Caki2 (cell line): ENCODE data around the gene ALK. TPM values are rescaled to one million over a fixed set of nuclear protein-coding genes. Genes with fewer than 3 reads are reported as not detected.

Experiments
- DNase-seq: peaks from one replicate; pipeline ENCODE4 v3.0.0-alpha.2; 2015; ENCODE audit warnings: low read depth
- in situ Hi-C: cut with HindIII; loops from 2 replicates; pipeline ENCODE4 v1.10.0; 2016; ENCODE audit warnings: low sequenced_read_pairs, low pct_unique_long_range_greater_than_20kb, mixed read lengths
- total RNA-seq: library from RNA; depleted of rRNA; stranded (reverse); fragments of >200 nt; shearing (Covaris generic); gene quantifications from 2 replicates; pipeline ENCODE4 v1.2.3, GENCODE V29; 2014; ENCODE audit warnings: low replicate concordance

Gene ALK
- total RNA-seq, 1 experiment from 2014 or later = not detected

- no peak for DNase-seq
- in situ Hi-C loops = no loop called here
Measured at GRCh38 chr2:29519338-29519925, 402.0 kb downstream of the ALK start.

- in situ Hi-C loops = no loop called here
- DNase-seq = no peak
Measured at GRCh38 chr2:29518646-29519337, 402.6 kb downstream of the ALK start.

GRCh38 chr2:29518010-29518409 is 403.4 kb downstream of the ALK start:
- in situ Hi-C loops = no loop called here
- no peak for DNase-seq

- no peak for DNase-seq
- in situ Hi-C loops = no loop called here
Measured at GRCh38 chr2:29517413-29517812, 404.0 kb downstream of the ALK start.

GRCh38 chr2:29516767-29517166 is 404.6 kb downstream of the ALK start:
- in situ Hi-C loops = no loop called here
- no peak for DNase-seq

- no peak for DNase-seq
- in situ Hi-C loops = no loop called here
Measured at GRCh38 chr2:29509878-29510277, 411.5 kb downstream of the ALK start.

- no peak for DNase-seq
- in situ Hi-C loops = no loop called here
Measured at GRCh38 chr2:29509397-29509796, 412.0 kb downstream of the ALK start.

- in situ Hi-C loops = no loop called here
- no peak for DNase-seq
Measured at GRCh38 chr2:29504746-29505145, 416.6 kb downstream of the ALK start.

- peak; percentile 71 for DNase-seq
- in situ Hi-C loops = no loop called here
Measured at GRCh38 chr2:29502460-29502911, 418.9 kb downstream of the ALK start.

GRCh38 chr2:29497375-29497774 is 424.0 kb downstream of the ALK start:
- DNase-seq = no peak
- in situ Hi-C loops = no loop called here

- in situ Hi-C loops = no loop called here
- DNase-seq = no peak
Measured at GRCh38 chr2:29496198-29496597, 425.2 kb downstream of the ALK start.

- no peak for DNase-seq
- in situ Hi-C loops = no loop called here
Measured at GRCh38 chr2:29495536-29496060, 425.8 kb downstream of the ALK start.

- in situ Hi-C loops = no loop called here
- DNase-seq = no peak
Measured at GRCh38 chr2:29495068-29495467, 426.3 kb downstream of the ALK start.

- in situ Hi-C loops = no loop called here
Measured at GRCh38 chr2:29492701-29493100, 428.7 kb downstream of the ALK start.

GRCh38 chr2:29490045-29490444 is 431.3 kb downstream of the ALK start:
- in situ Hi-C loops = no loop called here

More at GRCh38 chr2:29492701-29493100, 428.7 kb downstream of the ALK start:
- DNase-seq = no peak

GRCh38 chr2:29489568-29489967 is 431.8 kb downstream of the ALK start:
- no peak for DNase-seq
- in situ Hi-C loops = no loop called here

More at GRCh38 chr2:29490045-29490444, 431.3 kb downstream of the ALK start:
- no peak for DNase-seq

GRCh38 chr2:29487967-29488555 is 433.3 kb downstream of the ALK start:
- no peak for DNase-seq
- in situ Hi-C loops = no loop called here

GRCh38 chr2:29485631-29486030 is 435.8 kb downstream of the ALK start:
- in situ Hi-C loops = no loop called here
- DNase-seq = no peak

GRCh38 chr2:29485117-29485516 is 436.3 kb downstream of the ALK start:
- in situ Hi-C loops = no loop called here
- DNase-seq = no peak
